GM12878 (cell line): ENCODE results near the gene UBE2Z. TPM values are rescaled to one million over a fixed set of nuclear protein-coding genes. Genes with fewer than 3 reads are reported as not detected.

ENCODE experiments used
- ATAC-seq: fragments of 200-7000 bp; cut with Tn5 transposase; 3 replicates; pipeline ENCODE4 v1.9.1; 2020; ENCODE audit warnings: mild to moderate bottlenecking, moderate library complexity
- BruUV-seq: library from RNA; stranded (reverse); fragments of 400-500 nt; replicated peaks from 2 replicates; lab custom pipeline; 2021; lab: Mats Ljungman, UMichigan
- CTCF ChIA-PET: fragments of 300-600 bp; sonication (Branson Sonifier 250); formaldehyde crosslinking; extraction: SDS; loops from one replicate; lab custom pipeline; 2021; ENCODE audit warnings: inconsistent platforms; lab: Yijun Ruan, JAX
- POLR2A ChIA-PET: fragments of 350-600 bp; formaldehyde crosslinking; extraction: SDS; loops from one replicate; lab custom pipeline; 2021; ENCODE audit warnings: inconsistent platforms; lab: Charles Lee
- RAD21 ChIA-PET: fragments of 300-600 bp; sonication (Branson Sonifier 250); formaldehyde crosslinking; loops from one replicate; lab custom pipeline; 2023; ENCODE audit warnings: antibody characterized with exemption; ENCODE audit not compliant: unreplicated experiment; lab: Charles Lee
- SMC1A ChIA-PET: fragments of 300-600 bp; sonication (Branson Sonifier 250); formaldehyde crosslinking; loops from one replicate; lab custom pipeline; 2023; ENCODE audit not compliant: unreplicated experiment, uncharacterized antibody; lab: Charles Lee
- DNase-seq: peaks from one replicate; pipeline ENCODE4 v3.0.0-alpha.2; 2011; ENCODE audit warnings: low read depth, low spot score
- FAIRE-seq: peaks from 3 replicates; lab custom pipeline; 2011; peaks lifted over from hg19 to GRCh38; lab: Jason Lieb, UNC
- H2AFZ ChIP-seq: 2 replicates; pipeline ENCODE4 v1.6.0; 2011; ENCODE audit warnings: low read depth, low read length, control low read depth; ENCODE audit not compliant: control insufficient read depth
- H3K27ac ChIP-seq: 2 replicates; pipeline ENCODE4 v1.5.1; 2011; ENCODE audit warnings: control low read depth; ENCODE audit not compliant: control insufficient read depth, insufficient read depth
- H3K27me3 ChIP-seq, 2 experiments: replicated peaks in 1 of 2; 2 replicates each; pipeline versions ENCODE4 v1.6.0 to v1.6.1; 2011; ENCODE audit warnings: low read length in 1 of 2; ENCODE audit not compliant: control insufficient read depth in 2 of 2, insufficient read depth in 2 of 2
- H3K36me3 ChIP-seq, 2 experiments: 2 replicates each; pipeline ENCODE4 v1.5.1; 2011; ENCODE audit warnings: low read length in 1 of 2; ENCODE audit not compliant: control insufficient read depth in 2 of 2, insufficient read depth in 2 of 2
- H3K4me1 ChIP-seq: 2 replicates; pipeline ENCODE4 v1.6.1; 2011; ENCODE audit warnings: mild to moderate bottlenecking, low read length, moderate library complexity, mixed read lengths; ENCODE audit not compliant: control insufficient read depth, insufficient read depth
- H3K4me2 ChIP-seq: 2 replicates; pipeline ENCODE4 v1.6.0; 2011; ENCODE audit warnings: control low read depth; ENCODE audit not compliant: control insufficient read depth, insufficient read depth
- H3K4me3 ChIP-seq: fragments of 200-600 bp; sonication (generic); 2 replicates; pipeline ENCODE4 v1.5.1; 2016
- H3K79me2 ChIP-seq: 2 replicates; pipeline ENCODE4 v1.6.0; 2011; ENCODE audit warnings: low read length; ENCODE audit not compliant: control insufficient read depth, insufficient read depth
- H3K9ac ChIP-seq: 2 replicates; pipeline ENCODE4 v1.8.0; 2011; ENCODE audit warnings: low read length, control low read depth, mixed read lengths; ENCODE audit not compliant: control insufficient read depth, insufficient read depth
- H3K9me3 ChIP-seq: replicated peaks from 3 replicates; pipeline ENCODE4 v1.5.1; 2011; ENCODE audit warnings: mild to moderate bottlenecking, low read length; ENCODE audit not compliant: control insufficient read depth, insufficient read depth
- H4K20me1 ChIP-seq: 2 replicates; pipeline ENCODE4 v1.6.0; 2011; ENCODE audit not compliant: control insufficient read depth, insufficient read depth
- ASH2L ChIP-seq: fragments of 300-600, 200-600 bp; sonication (generic); IDR thresholded peaks from 2 replicates; pipeline ENCODE4 v1.6.1; 2017; ENCODE audit warnings: low read depth, mild to moderate bottlenecking, borderline replicate concordance
- BCLAF1 ChIP-seq: fragments of 450-650 bp; IDR thresholded peaks from 2 replicates; pipeline ENCODE4 v1.6.1; 2017; ENCODE audit warnings: antibody characterized with exemption, mild to moderate bottlenecking, moderate library complexity
- IRF4 ChIP-seq: IDR thresholded peaks from 2 replicates; pipeline ENCODE4 v1.6.1; 2011; ENCODE audit warnings: low read depth, low read length
- NR2F1 ChIP-seq: fragments of 450-650 bp; conservative IDR thresholded peaks from 2 replicates; pipeline ENCODE4 v1.6.1; 2017; ENCODE audit warnings: mild to moderate bottlenecking
- NRF1 ChIP-seq: conservative IDR thresholded peaks from 2 replicates; pipeline ENCODE4 v1.6.1; 2011; ENCODE audit warnings: mild to moderate bottlenecking, low read depth, low read length, improper control_type of control experiment
- TBL1XR1 ChIP-seq: IDR thresholded peaks from 2 replicates; pipeline ENCODE4 v1.6.1; 2012; ENCODE audit warnings: low read depth, low read length, improper control_type of control experiment
- TCF3 ChIP-seq: IDR thresholded peaks from 2 replicates; pipeline ENCODE4 v1.6.1; 2012; ENCODE audit warnings: low read depth, mild to moderate bottlenecking, low read length, borderline replicate concordance; ENCODE audit not compliant: insufficient read depth
- WGBS: methylation state at CpG from one replicate; pipeline ENCODE4 v1.1.6; 2016; ENCODE audit warnings: low lambda C conversion rate; ENCODE audit not compliant: insufficient replicate concordance, insufficient coverage; ENCODE audit errors: missing lambda C conversion rate; 5-methylcytosine and 5-hydroxymethylcytosine counted together
- in situ Hi-C: fragments of 300-500 bp; cut with MboI; formaldehyde crosslinking; loops from 9 replicates; pipeline ENCODE4 v1.14.3; 2018; ENCODE audit warnings: mixed read lengths
- intact Hi-C: fragments of 100-400 bp; cut with micrococcal nuclease; formaldehyde crosslinking; loops from one replicate; pipeline ENCODE4 v1.14.2; 2022; ENCODE audit not compliant: unreplicated experiment
- polyA plus RNA-seq, 11 experiments: library from polyadenylated mRNA; depleted of rRNA in 4 of 11; unstranded in 6 of 11; stranded (reverse) in 5 of 11; fragments of >200 nt; fragmentation: Nextera tagmentation in 4 of 11; fragmentation: Illumina TruSeq in 1 of 11; extraction: Ambion mirVana in 4 of 11; extraction: Trizol in 1 of 11; gene quantifications; 1 replicate in 1 of 11; 2 replicates in 10 of 11; pipeline versions ENCODE4 v1.2.1 to v1.2.3, GENCODE V29; 2011 to 2016; ENCODE audit warnings: inconsistent platforms in 2 of 11, missing spikeins in 2 of 11, low read depth in 1 of 11
- total RNA-seq, 4 experiments: library from RNA; depleted of rRNA in 3 of 4; stranded (reverse); fragments of >200 nt in 3 of 4; fragmentation: Illumina TruSeq in 1 of 4; extraction: Trizol in 1 of 4; gene quantifications; 2 replicates each; pipeline versions ENCODE4 v1.2.1 to v1.2.3, GENCODE V29; 2013 to 2021
- TF ChIP-seq, protein P1 (sequence below): fragments of 450-650 bp; IDR thresholded peaks from 2 replicates; pipeline ENCODE4 v1.6.1; 2018; ENCODE audit warnings: mild to moderate bottlenecking, low read depth, moderate library complexity; ENCODE audit not compliant: partially characterized antibody

Gene UBE2Z
- total and polyA plus RNA-seq, 10 of the 15 experiments (the other 5 are each of a cell fraction or from before 2014, with no cell fraction given), result 23.1 to 191 (median 57.4) TPM

DNA sequence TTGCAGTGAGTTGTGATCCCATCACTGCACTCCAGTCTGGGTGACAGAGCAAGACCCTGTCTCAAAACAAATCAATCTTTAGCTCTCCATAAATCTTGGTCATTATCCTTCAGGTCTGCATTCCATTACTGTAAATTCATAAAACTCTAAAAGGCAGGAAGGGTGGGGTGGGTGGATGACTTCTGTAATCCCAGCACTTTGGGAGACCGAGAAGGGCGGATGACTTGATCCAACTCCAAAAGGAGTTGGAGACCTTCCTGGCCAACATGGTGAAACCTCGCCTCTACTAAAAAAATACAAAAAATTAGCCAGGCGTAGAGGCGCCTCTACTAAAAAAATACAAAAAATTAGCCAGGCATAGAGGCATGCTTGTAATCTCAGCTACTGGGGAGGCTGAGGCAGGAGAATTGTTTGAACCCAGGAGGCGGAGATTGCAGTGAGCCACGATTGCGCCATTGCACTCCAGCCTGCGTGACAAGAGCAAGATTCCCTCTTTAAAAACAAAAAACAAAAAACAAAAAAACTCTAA lies 2.2 kb upstream of the UBE2Z start:
- Histone ChIP-seq H3K9ac (no peak overlapping the region), H3K36me3 (peaks cover 0 to 2% of the 10 kb centered on the region in 2 experiments; a peak in 2 of 4 replicates), H3K4me3 (no peak overlapping the region), H3K27me3 (no peaks in the 10 kb centered on the region), H3K4me1 (peaks cover 2% of the 10 kb centered on the region; the same call in 1 of the 2 replicates), H3K9me3 (no peaks in the 10 kb centered on the region)
- ChIA-PET POLR2A (interaction anchor here (0.6 kb wide), 1 partner anchor 11 kb away, joined by 3 read pairs; no protein-coding TSS in a partner anchor), SMC1A (interaction anchor here (1.1 kb wide), 1 partner anchor 11 kb away, joined by 3 read pairs; no protein-coding TSS in a partner anchor)
- ATAC-seq (no peak), DNase-seq (no peak)
- WGBS, result 85% methylated on average over 9 of the region's 9 CpGs
- no TSS peak for BruUV-seq
- TF ChIP-seq NR2F1, result no peak
- TF ChIP-seq IRF4, result no peak
- no peak for TF ChIP-seq TBL1XR1
- no peak for TF ChIP-seq ASH2L
- TF ChIP-seq, protein P1, sequence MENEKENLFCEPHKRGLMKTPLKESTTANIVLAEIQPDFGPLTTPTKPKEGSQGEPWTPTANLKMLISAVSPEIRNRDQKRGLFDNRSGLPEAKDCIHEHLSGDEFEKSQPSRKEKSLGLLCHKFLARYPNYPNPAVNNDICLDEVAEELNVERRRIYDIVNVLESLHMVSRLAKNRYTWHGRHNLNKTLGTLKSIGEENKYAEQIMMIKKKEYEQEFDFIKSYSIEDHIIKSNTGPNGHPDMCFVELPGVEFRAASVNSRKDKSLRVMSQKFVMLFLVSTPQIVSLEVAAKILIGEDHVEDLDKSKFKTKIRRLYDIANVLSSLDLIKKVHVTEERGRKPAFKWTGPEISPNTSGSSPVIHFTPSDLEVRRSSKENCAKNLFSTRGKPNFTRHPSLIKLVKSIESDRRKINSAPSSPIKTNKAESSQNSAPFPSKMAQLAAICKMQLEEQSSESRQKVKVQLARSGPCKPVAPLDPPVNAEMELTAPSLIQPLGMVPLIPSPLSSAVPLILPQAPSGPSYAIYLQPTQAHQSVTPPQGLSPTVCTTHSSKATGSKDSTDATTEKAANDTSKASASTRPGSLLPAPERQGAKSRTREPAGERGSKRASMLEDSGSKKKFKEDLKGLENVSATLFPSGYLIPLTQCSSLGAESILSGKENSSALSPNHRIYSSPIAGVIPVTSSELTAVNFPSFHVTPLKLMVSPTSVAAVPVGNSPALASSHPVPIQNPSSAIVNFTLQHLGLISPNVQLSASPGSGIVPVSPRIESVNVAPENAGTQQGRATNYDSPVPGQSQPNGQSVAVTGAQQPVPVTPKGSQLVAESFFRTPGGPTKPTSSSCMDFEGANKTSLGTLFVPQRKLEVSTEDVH, result no peak
- no peak for TF ChIP-seq TCF3
- TF ChIP-seq NRF1, result no peak
- no peak for TF ChIP-seq BCLAF1
- TF ChIP-seq, all 136 proteins: peak for 0
- CTCF ChIA-PET, result interaction anchor here (1.0 kb wide), 1 partner anchor 21 kb away, joined by 3 read pairs; no protein-coding TSS in a partner anchor
- Histone ChIP-seq H4K20me1 (no peaks in the 10 kb centered on the region), H3K27ac (no peak overlapping the region), H3K79me2 (peaks cover 34% of the 10 kb centered on the region), H2AFZ (no peak overlapping the region), H3K4me2 (no peak overlapping the region)
- intact Hi-C loops, result no loop called here
- in situ Hi-C loops, result no loop called here
- FAIRE-seq, result no peak
- RAD21 ChIA-PET, result interaction anchor here (1.2 kb wide), 1 partner anchor 13 kb away, joined by 3 read pairs; the partner anchor contains the start of gene ATP5MC1
